ENCODE measurements around the gene RUBCNL.
"Not testable (repeated sequence)": the region's sequence is repeated elsewhere in the genome, so short reads cannot be mapped to it uniquely, and the experiment has no call there.

The RUBCNL gene

GRCh38 chr13:46373623-46374022 lies 13.4 kb downstream of the RUBCNL start:
- DNase-seq (ENCODE audit: low read depth in 3 of 3) = no peak

- not testable (repeated sequence) for DNase-seq (ENCODE audit: low read depth in 3 of 3)
These were observed 14.1 kb downstream of the RUBCNL start for GRCh38 chr13:46372938-46373337.

DNA sequence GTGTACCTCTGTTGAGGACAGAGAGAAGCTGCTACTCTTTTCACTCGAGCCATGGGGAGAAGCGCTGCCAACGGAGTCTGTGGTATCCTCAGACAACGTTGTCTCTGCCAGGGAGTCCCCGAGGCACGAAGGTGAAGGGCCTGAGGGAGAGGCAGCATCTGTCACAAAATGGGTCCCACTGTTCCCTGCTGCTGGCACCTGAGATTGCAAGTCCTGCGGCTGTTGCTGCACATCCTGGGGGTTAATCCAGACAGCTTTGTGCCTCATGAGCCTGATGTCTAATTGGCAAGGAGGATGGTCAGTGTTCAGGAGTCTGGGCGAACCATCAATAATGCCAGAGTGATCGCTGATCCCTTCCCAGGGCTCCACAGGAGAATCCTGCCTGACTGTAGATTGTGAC lies 15.0 kb downstream of the RUBCNL start:
- no peak for DNase-seq (ENCODE audit: low read depth in 3 of 3)

- DNase-seq (ENCODE audit: low read depth in 3 of 3) = no peak
These were observed 17.4 kb downstream of the RUBCNL start for GRCh38 chr13:46369506-46370277.

DNA sequence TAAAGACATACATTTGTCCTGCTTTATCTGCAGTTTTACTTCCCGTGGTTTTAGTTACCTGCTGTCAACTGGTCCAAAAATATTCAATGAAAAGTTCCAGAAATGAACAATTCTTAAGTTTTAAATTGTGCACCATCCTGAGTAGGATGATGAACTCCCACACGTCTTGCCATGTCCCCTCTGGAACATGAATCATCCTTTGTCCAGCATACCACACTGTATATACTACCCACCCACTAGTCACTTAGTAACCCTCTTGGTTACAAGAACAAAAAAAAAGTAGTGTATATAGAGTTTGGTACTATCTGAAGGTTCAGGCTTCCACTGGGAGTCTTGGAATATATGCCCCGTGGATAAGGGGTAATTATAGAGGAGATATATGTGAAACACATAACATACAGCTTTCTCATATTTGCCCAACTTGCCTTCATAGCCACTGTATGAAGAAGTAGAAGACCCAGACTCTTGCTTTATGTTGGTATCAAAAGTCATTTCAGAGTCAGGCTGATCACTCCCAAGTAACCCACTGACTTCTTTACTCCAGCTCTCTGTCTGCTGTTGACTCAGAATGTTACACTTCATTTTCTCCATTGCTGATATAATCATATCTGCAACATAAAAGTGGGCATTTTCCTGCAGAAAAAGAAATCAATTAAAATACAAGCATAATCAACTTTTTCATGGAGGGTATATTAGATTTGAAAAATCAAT lies 19.3 kb downstream of the RUBCNL start:
- DNase-seq (ENCODE audit: low read depth in 3 of 3) = no peak

- no peak for DNase-seq (ENCODE audit: low read depth in 3 of 3)
These were observed 25.6 kb downstream of the RUBCNL start for GRCh38 chr13:46361276-46361934.

DNA sequence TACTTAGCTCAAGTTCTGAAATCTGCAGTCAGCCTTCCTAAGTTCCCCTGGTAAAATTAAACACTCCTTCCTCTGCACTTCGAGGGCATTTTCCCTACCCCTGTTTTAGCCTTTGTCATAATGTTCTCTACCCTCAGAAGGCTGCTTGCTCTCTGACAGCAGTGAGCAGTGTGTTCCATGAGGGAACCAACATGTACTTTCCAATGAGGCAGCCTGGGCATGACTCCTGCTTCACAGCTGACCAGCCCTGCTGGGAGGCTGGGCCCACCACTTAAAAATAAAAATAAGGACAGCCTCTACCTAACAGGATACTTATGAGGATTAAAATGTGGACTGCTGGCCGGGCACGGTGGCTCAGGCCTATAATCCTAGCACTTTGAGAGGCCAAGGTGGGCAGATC lies 26.4 kb downstream of the RUBCNL start:
- no peak for DNase-seq (ENCODE audit: low read depth in 3 of 3)

- DNase-seq (ENCODE audit: low read depth in 3 of 3) = no peak
These were observed 27.3 kb downstream of the RUBCNL start for GRCh38 chr13:46359714-46360113.

DNA sequence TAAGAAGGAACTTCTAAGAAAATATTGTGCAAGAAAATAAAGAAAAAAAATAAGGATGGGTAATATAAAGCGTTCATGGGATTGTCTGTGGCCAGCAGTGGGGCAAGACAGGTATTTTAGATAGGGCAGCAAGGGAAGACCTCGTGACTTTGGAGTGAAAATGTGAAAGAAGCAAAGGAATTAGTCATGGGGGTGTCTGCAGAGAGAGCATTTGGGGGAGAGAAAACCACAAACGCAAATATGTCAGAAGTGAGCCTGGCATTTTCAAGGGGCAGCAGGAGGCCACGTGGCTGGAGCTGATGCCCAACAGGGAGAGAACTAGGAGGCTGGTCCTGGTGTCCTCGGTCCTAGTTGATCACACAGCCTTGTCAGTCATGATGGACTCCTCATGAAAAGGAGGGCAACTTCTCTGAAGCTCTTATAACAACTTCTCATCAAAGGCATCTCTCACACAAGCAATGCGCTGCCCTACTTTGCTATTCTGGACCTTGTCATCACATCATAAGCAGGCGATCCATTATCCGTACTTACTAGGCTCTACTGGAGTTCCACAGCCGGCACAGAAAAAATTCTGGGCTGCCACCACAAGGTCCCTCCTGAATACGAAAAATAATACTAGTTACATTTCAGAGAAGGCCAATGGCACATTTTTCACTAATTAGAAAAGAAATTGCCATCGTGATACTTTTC lies 31.0 kb downstream of the RUBCNL start:
- no peak for DNase-seq (ENCODE audit: low read depth in 3 of 3)

- no peak for DNase-seq (ENCODE audit: low read depth in 3 of 3)
These were observed 32.0 kb downstream of the RUBCNL start for GRCh38 chr13:46355088-46355468.

GRCh38 chr13:46354156-46355087 lies 32.6 kb downstream of the RUBCNL start:
- DNase-seq (ENCODE audit: low read depth in 3 of 3) = peak in 1 of 3 experiments; percentile 16

GRCh38 chr13:46352805-46353204 lies 34.2 kb downstream of the RUBCNL start:
- DNase-seq (ENCODE audit: low read depth in 3 of 3) = no peak

- DNase-seq (ENCODE audit: low read depth in 3 of 3) = no peak
These were observed 37.0 kb downstream of the RUBCNL start for GRCh38 chr13:46350003-46350402.

GRCh38 chr13:46348961-46349360 lies 38.1 kb downstream of the RUBCNL start:
- no peak for DNase-seq (ENCODE audit: low read depth in 3 of 3)

- no peak for DNase-seq (ENCODE audit: low read depth in 3 of 3)
These were observed 39.8 kb downstream of the RUBCNL start for GRCh38 chr13:46347277-46347676.

GRCh38 chr13:46345866-46346265 lies 41.2 kb downstream of the RUBCNL start:
- no peak for DNase-seq (ENCODE audit: low read depth in 3 of 3)

- DNase-seq (ENCODE audit: low read depth in 3 of 3) = no peak
These were observed 41.7 kb downstream of the RUBCNL start for GRCh38 chr13:46345398-46345797.

GRCh38 chr13:46343279-46343994 lies 43.6 kb downstream of the RUBCNL start:
- DNase-seq (ENCODE audit: low read depth in 3 of 3) = no peak

DNA sequence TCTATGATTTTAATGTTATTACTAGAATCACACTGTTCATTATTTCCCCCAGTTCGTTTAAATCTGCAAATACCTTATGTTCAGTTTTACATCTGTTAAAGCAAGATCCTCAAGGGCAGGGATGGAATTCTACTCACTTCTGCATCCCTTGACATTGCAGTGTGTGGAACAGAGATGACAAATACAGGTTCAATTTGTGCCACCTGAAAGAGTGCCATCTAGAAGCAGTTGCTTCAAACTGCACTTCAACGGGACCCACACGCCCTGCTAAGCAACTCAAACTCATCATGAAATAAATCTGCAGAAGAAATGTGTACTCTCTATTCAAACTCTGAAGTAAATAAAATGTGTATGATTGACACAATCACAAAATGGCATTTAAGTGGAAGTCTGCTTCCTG lies 44.5 kb downstream of the RUBCNL start:
- no peak for DNase-seq (ENCODE audit: low read depth in 3 of 3)

DNA sequence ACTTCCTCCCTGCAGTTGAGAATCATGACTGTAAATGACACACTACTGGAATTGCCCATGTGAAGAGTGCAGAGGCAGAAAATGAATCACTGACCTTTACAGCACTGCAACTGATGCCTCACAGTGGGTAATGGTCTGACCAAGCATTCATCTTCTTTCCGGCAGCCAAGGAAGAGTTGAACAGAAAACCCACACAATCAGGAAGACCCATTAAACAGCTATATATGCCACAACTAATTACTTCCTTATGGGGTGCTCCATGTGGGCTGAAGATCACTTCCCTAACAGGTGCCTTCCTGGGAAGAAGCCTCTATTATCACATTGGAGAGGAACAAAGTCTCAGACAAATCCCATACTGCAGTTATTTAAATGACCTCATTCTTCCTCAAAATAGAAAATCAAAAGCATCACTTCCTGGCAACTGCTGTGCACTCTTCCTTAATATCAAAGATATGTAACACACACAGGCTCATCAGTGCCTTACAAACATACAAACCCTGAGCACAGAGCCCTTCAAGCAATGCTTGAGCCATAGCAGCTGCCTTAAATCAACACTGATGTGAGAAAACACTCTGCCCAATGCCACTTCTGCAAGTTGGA lies 45.8 kb downstream of the RUBCNL start:
- peak in 1 of 3 experiments; percentile 6 for DNase-seq (ENCODE audit: low read depth in 3 of 3)
